ENCODE measurements around the gene LYL1. TPM values are rescaled to one million over a fixed set of nuclear protein-coding genes. Genes with fewer than 3 reads are reported as not detected.

LYL1 gene
- total RNA-seq (2021): 0.63 and 0.86 TPM in 2 replicates
- long read RNA-seq: 0 reads

GRCh38 chr19:13102666-13103580, at the start of gene LYL1:
Gene LYL1, minus strand, starts transcription at chr19:13102858. Its CDS starts 1,687 bp downstream, at chr19:13101171.
- Mint-ChIP-seq H3K4me1 (peaks cover 14 to 20% of the 10 kb centered on the region in 2 experiments), H3K27ac (no peak within 1 kb of the TSS), H3K9me3 (peaks cover 3 to 7% of the 10 kb centered on the region in 2 experiments; a peak in 3 of 5 replicates), H3K36me3 (ENCODE audit: insufficient read depth in 1 of 3, low read depth in 3 of 3) (peaks cover 6 to 7% (median 7%) of the 10 kb centered on the region in 3 experiments), H3K27me3 (ENCODE audit: low read depth) (peaks cover 47% of the 10 kb centered on the region), H3K4me3 (peak within 1 kb of the TSS; percentile 33 to 68; a peak in 3 of 5 replicates)
- Histone ChIP-seq H3K23me2 (ENCODE audit: insufficient read length, low read depth, low read length, poor library complexity, severe bottlenecking) (peaks cover 3% of the 10 kb centered on the region), H3K14ac (ENCODE audit: insufficient read depth, low read length) (no peak within 1 kb of the TSS; the same call in 1 of the 2 replicates), H2AK5ac (ENCODE audit: insufficient read length, low read length) (no peak within 1 kb of the TSS), H2AFZ (ENCODE audit: low read length) (no peak within 1 kb of the TSS), H3K79me2 (ENCODE audit: insufficient read depth, low read length) (no peaks in the 10 kb centered on the region), H3K9ac (ENCODE audit: extremely low read depth, insufficient read length, low read length) (no peak within 1 kb of the TSS), H3K9me3 (ENCODE audit: control insufficient read depth, low read depth, low read length) (no peaks in the 10 kb centered on the region), H2BK12ac (ENCODE audit: insufficient read length, low read depth, low read length) (no peak within 1 kb of the TSS), H2BK5ac (ENCODE audit: insufficient read length, low read length) (no peak within 1 kb of the TSS), H3K4ac (ENCODE audit: low read depth, low read length) (no peak within 1 kb of the TSS), H4K91ac (ENCODE audit: insufficient read length, low read depth, low read length) (no peak within 1 kb of the TSS), H3K4me2 (ENCODE audit: insufficient read depth, insufficient read length, low read length) (peak within 1 kb of the TSS; percentile 20), H3K18ac (ENCODE audit: insufficient read length, low read depth, low read length) (no peak within 1 kb of the TSS), H2BK15ac (ENCODE audit: low read depth, low read length) (no peak within 1 kb of the TSS), H3K23ac (ENCODE audit: insufficient read length, low read depth, low read length) (no peak within 1 kb of the TSS), H4K5ac (ENCODE audit: insufficient read length, low read depth, low read length) (no peak within 1 kb of the TSS), H3K27me3 (ENCODE audit: insufficient read depth, low read length) (peaks cover 23% of the 10 kb centered on the region; the same call in 1 of the 2 replicates), H3K4me1 (ENCODE audit: insufficient read depth, low read length) (no peaks in the 10 kb centered on the region), H3K27ac (ENCODE audit: insufficient read length, low read depth, low read length) (no peak within 1 kb of the TSS), H3K56ac (ENCODE audit: insufficient read length, low read depth, low read length) (no peak within 1 kb of the TSS), H3K79me1 (ENCODE audit: insufficient read depth, low read depth, low read length, poor library complexity, severe bottlenecking) (no peaks in the 10 kb centered on the region), H2BK120ac (ENCODE audit: low read depth, low read length, poor library complexity, severe bottlenecking) (no peak within 1 kb of the TSS), H4K20me1 (ENCODE audit: control insufficient read depth, insufficient read depth, insufficient read length) (peaks cover 3% of the 10 kb centered on the region), H2BK20ac (ENCODE audit: low read depth, low read length, poor library complexity, severe bottlenecking) (no peak within 1 kb of the TSS), H3T11ph (ENCODE audit: low read length) (no peak within 1 kb of the TSS), H4K8ac (replicated peaks; ENCODE audit: insufficient read length, low read depth, low read length) (no peak within 1 kb of the TSS)
- peak; percentile 70 for DNase-seq
- TF ChIP-seq CTCF (conservative IDR thresholded peaks at IDR 0.05): no peak; the same call in 2 of the 3 replicates
- whole genome bisulfite sequencing (ENCODE audit: extremely low coverage, insufficient read length, low lambda C conversion rate): no CpG with 5 or more reads among the region's 47 CpGs

Measured in H9 (cell line).